ENCODE measurements around the gene MAGI1.
"Not testable (repeated sequence)": the region's sequence is repeated elsewhere in the genome, so short reads cannot be mapped to it uniquely, and the experiment has no call there.

Gene MAGI1

DNA sequence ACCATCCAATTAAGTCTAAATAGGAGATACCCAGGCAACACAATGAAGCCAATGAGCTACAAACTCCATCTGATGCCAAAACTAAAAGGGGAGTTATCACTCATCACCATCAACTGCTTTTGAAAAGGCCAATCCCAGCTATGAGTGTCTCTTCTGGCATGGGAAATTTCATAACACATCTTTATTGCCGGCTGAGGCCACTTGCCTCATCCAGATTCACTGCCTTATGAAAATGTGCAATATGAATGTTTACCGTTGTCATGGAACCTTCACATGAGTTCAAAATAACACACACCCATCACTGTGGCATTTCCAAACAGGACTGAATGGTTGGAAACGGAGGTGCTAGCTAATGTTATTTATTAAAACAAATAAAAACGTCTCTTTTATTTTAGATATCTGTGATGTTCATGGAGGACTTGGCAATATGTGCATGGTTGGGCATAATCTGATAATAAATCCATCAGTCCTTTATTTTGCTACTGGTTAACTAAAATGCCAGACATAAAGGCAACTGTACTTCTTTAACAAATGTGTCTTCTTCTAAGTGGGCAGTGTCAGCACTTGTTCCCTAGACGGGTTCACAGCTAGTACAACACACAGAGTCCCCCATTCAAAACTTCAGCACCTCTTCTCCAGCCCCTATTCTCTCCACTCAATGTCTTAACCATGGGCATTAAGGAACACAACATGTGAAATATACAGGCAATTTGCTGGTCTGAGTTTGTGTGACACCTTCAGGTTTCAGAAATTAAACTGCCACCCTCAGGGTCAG, 143.9 kb downstream of the MAGI1 start:
- no peak for DNase-seq

DNA sequence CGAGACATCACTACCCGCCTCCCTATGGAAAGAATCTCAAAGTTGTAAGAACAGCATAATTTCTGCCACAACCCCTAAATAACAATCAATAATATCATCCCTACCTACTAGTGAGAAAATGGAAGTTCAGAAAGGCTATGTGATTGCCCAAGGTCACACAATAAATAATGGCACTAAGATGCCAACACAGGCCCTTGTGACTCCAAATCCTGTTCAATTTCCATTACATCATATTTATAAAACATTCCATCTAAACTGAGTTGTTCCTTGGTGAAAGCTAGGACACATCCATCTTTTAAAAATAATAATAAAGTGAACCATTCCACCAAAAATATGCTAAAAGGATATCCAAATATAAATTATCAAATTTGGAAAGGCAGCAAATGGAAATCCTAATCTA, 144.6 kb downstream of the MAGI1 start:
- no peak for DNase-seq

- DNase-seq = no peak
Observed at GRCh38 chr3:65893631-65894030, 145.1 kb downstream of the MAGI1 start.

DNA sequence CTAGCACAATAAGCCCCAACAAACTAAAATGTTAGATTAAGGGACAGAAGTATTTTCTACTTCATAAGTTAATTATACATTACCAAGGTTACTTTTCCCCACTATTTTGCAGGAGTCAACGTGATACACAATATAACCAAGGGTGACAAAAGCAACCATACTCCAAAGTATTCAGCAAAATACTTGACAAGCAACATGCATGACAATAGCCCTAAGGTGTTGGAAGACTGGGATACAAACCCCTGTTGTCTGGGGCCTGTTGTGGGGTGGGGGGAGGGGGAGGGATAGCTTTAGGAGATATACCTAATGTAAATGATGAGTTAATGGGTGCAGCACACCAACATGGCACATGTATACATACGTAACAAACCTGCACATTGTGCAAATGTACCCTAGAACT, 147.2 kb downstream of the MAGI1 start:
- not testable (repeated sequence) for DNase-seq

DNA sequence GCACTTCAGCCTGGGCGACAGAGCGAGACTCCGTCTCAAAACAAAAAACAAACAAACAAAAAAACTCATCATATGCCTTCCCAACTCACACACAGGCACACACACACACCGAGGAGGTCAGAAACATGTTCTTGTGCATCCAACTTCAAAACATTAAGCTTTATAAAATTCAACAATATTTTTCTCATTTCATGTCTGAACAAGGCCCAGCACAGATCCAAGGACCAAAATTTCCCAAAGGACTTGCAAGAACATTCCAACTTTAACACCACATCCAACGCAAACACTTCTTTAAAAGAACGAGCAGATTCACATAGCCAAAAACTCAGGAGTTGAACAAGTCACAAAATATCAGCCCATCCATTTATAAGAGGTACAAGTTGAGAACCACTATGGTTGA, 148.4 kb downstream of the MAGI1 start:
- DNase-seq = no peak

DNA sequence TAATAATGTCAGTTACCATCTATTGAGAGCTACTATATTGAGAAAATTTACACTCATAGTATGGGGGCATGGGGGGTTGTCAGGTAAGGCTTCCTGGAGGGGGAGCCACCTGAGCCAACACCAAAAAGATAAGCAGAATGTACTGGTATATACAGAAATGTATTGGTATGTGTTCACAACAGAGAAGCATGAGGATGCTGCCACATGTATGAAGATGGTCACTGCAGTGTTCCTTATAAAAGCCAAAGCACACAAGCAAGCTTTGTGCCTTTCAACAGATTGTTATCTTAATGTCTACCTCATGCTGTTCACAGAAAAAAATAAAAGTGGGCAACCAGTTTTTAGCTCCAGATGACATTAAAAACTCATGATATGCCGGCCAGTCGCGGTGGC, 149.0 kb downstream of the MAGI1 start:
- no peak for DNase-seq

DNA sequence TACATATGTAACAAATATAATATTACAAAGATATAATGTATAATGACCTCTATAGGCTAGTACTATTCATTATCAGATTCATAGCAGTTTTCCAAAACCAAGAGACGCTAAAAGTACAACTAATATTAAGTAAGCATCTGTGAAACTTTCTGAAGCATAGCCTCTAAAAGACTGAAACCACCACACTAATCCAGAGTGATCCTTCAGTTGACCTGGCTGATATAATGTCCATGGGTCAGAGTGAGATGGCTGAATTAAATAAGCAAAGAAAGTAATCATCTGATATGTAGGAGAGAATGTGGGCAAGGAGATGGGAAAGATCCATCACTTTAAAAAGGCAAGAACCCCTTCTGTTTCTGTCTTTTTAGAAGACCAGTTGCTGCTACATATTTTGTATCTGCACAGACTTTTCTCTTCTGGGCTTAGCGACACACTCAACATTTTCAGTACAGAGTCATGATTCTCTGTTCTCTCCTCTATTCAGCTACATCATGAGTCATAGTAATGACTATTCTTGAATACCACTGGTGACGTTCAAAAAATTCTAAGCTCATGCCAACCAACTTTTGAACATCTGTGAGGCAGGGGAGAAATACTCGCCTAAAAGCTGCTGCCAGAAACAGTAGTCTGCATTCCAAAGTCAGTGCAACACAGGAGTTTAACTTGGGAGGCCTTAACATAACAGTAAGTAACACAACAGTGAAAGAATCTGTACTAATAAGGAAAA, 149.6 kb downstream of the MAGI1 start:
- DNase-seq = no peak

- no peak for DNase-seq
Observed at GRCh38 chr3:65888196-65888595, 150.5 kb downstream of the MAGI1 start.

- DNase-seq = no peak
Observed at GRCh38 chr3:65886391-65886790, 152.3 kb downstream of the MAGI1 start.

DNA sequence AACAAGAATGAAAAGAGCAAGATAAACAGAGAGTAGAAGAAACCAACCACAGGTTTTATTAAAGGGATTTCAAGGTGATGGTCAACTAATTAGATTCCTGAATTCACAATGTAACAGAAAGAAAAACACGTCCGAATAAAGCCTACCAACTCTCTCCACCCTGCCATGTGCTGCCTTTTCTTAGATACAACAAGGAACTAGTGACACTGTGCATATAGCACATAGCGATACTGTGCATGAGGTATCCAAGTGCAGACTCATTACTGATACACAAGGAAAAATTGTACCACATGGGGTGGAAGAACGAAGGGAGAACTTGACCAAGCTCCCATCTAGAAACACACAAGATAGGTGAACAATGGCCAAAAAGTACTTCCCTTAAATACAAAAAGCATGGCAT, 154.6 kb downstream of the MAGI1 start:
- DNase-seq = no peak

GRCh38 chr3:65883613-65884012, 155.1 kb downstream of the MAGI1 start:
- no peak for DNase-seq

- no peak for DNase-seq
Observed at GRCh38 chr3:65880350-65880749, 158.4 kb downstream of the MAGI1 start.

DNA sequence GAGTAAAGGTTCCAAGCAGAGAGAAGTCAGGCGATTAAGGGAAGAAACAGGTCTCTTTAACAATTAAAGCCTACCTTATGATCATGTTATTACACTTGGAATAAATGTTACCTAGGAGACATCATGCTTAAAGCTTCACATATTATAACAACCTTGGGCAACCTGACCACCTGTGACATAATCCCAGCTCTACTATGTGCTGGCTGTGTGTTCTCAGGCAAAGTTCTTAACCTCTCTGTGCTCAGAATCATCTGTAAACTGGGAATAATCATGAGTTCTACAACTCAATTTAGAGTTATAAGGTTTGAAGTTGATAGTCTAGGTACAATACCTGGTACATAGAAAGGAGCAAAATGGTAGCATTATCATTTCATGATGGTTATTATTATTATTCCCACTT, 159.3 kb downstream of the MAGI1 start:
- DNase-seq = no peak

DNA sequence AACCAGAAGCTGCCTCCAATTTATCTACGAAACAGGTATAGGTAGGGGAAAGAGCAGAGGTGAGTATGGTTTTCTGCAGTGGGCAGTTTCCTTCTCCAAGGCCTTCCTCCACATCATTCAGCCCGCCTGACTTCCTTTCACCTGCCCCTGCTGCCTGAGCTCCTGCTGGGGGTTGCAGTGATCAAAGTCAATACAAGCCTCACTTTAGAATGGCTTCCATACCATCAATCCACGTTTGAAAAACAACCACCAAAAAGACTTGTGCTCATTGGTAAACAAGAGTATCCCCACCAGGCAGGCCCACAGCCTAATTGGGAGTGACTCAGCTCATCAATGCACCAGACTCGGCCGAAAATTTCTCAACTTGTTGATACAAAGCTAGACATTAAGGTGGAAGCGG, 159.9 kb downstream of the MAGI1 start:
- no peak for DNase-seq

DNA sequence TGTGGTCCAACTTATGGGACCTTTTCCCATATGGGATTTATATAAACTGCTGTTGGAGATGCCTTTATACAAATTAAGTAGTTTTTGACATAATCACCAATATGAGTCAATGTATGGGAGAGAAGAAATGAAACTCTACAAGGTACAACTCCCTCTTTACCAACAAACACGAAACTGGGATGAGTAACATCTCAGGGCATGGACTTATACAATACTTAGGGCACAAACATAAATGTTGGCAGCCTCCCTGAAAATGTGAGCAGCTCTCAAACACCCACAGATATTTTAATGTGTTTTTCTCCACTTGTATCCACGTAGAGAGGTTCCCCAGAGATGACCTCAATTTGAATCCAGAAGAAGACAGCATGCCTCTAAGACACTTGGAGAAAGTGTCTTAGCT, 161.6 kb downstream of the MAGI1 start:
- DNase-seq = no peak

DNA sequence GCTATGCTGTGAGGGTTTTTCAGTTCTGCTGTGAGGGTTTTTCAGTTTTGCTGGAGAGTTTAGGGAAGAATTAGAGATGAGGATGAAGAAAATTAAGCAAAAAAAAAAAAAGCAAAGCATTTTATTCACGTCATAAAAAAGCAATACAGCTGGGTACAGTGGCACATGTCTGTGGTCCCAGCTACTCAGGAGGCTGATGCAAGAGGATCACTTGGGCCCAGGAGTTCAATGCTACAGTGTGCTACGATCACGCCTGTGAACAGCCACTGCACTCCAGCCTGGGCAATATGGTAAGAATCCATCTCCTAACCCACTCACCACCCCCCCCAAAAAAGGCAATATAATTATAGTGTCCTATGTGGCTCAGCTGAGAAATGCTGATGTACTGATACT, 162.7 kb downstream of the MAGI1 start:
- DNase-seq = no peak

DNA sequence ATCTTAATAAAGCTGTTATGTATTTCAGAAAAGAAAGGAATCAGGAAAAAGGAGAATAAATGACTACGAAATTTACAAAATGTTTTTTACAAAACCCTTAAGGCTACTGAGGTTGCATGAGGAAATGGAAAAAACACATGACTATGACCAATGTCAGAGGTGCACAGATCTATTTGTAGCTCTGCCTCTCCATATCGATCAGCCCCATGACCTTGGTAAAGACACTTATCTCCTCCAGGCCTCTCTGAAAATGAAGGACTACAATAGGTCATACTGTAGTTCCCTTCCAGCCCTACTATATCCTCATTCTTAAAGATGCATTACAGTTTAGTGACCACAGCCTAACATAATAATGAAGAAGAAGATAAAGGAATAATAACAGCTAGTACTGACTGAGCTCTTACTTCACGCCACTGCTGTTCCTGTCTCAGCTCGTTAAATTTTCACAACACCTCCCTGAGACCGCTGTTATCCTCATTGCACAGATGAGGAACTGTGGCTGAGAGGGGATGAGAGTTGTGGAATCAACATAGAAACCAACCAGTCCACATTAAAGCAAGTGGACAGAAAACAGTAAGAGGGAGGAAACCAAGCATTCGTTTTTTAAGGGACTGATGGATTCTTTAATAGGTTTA, 163.2 kb downstream of the MAGI1 start:
- DNase-seq = no peak

- DNase-seq = no peak
Observed at GRCh38 chr3:65873869-65874268, 164.8 kb downstream of the MAGI1 start.

- no peak for DNase-seq
Observed at GRCh38 chr3:65873028-65873427, 165.7 kb downstream of the MAGI1 start.

DNA sequence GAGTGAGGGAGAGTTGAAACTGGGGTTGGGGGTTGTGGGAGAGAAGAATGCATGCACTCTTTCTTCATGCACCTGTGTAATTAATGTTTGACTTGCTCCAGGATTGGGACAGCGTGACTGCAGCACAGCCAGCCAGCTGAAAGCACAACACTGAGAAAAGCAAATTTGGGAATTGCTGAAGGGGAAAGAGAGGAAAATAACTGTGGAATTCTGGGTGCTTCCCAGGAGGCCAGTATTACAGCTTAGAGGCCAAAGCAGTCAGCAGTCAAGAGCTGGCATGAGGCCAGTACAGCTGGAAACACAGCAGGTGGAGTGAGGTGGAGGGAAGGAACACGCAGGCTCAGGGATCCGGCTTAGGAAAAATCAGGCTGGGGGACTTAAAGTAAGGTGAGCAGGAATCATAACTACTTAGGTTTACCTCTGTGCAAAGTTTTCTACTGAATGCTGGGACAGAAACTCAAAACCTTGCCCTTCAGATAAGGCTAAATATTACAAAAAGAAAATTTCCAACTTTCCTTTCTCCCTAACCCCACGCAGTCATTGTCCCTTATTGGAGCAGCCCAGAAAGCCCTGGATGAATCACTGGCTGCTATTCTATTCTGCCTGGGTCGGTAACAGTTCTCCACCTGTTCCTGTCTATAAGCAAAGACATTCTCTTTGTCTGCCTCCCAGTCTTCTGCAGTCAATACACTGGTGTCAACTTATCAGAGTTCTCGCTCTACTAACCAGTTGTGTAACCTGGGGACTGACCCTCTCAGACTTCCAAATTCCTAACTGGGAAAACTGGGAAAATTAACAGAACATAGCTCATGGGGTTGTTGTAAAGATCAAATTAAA, 167.2 kb downstream of the MAGI1 start:
- no peak for DNase-seq

GRCh38 chr3:65869798-65870197, 168.9 kb downstream of the MAGI1 start:
- no peak for DNase-seq

GRCh38 chr3:65867463-65868210, 171.1 kb downstream of the MAGI1 start:
- no peak for DNase-seq
